Effector memory CD4-positive, alpha-beta T cell (primary cell): Measurements from ENCODE around the gene ARPC5L.
"Not testable (repeated sequence)": the region's sequence is repeated elsewhere in the genome, so short reads cannot be mapped to it uniquely, and the experiment has no call there.

Source experiments
- DNase-seq, 3 donors: peaks; one replicate each; pipeline ENCODE4 v3.0.0-alpha.2; 2020
- H3K27ac ChIP-seq: 2 replicates; pipeline ENCODE4 v1.7.0; 2013; ENCODE audit warnings: mild to moderate bottlenecking, low read length, moderate library complexity; ENCODE audit not compliant: insufficient read depth, poor library complexity, severe bottlenecking
- H3K27me3 ChIP-seq: replicated peaks from 2 replicates; pipeline ENCODE4 v1.7.0; 2013; ENCODE audit warnings: mild to moderate bottlenecking, low read length; ENCODE audit not compliant: insufficient read depth, control insufficient read depth, poor library complexity, severe bottlenecking
- H3K36me3 ChIP-seq: 2 replicates; pipeline ENCODE4 v1.7.0; 2013; ENCODE audit warnings: mild to moderate bottlenecking, low read length, moderate library complexity; ENCODE audit not compliant: control insufficient read depth, insufficient read depth
- H3K4me1 ChIP-seq: 2 replicates; pipeline ENCODE4 v1.7.0; 2013; ENCODE audit warnings: low read length, mild to moderate bottlenecking; ENCODE audit not compliant: control insufficient read depth, insufficient read depth, poor library complexity, severe bottlenecking
- H3K4me3 ChIP-seq: 2 replicates; pipeline ENCODE4 v1.7.0; 2013; ENCODE audit warnings: low read length, low read depth, mild to moderate bottlenecking; ENCODE audit not compliant: insufficient read depth, poor library complexity, severe bottlenecking
- H3K9me3 ChIP-seq: 2 replicates; pipeline ENCODE4 v1.7.0; 2013; ENCODE audit warnings: mild to moderate bottlenecking, low read length, moderate library complexity; ENCODE audit not compliant: control insufficient read depth

Gene ARPC5L

DNA sequence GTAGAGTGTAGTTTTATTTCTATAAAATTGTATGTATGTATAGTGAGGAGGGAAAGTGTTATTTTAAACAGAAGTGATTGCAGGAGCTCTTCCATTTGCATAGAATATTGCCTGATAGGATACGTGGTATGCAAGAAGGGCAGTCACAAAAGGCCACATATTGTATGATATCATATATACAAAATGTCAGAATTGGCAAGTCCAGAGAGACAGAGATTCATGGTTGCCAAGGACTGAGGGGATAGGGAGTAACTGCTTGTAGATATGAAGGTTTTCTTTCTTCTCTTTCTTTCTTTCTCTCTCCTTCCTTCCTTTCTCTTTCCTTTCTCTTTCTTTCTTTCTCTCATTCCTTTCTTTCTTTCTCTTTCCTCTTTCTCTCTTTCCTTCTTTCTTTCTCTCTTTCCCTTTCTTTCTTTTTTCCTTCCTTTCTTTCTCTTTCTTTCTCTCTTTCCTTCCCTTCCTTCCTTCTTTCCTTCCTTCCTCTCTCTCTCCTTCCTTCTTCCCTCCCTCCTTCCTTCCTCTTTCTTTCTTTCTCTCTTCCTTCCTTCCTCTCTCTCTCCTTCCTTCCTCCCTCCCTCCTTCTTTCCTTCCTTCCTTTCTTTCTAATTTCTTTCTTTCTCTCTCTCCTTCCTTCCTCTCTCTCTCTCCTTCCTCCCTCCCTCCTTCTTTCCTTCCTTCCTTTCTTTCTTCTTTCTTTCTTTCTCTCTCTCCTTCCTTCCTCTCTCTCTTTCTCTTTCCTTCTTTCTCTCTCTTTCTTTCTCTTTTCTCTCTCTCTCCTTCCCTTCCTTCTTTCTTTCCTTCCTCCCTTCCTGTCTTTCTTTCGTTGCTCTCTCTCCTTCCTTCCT, 33.2 kb upstream of the ARPC5L start:
- Histone ChIP-seq H3K4me3 (no peak overlapping the region), H3K36me3 (no peaks in the 10 kb centered on the region), H3K27ac (no peak overlapping the region), H3K27me3 (no peaks in the 10 kb centered on the region), H3K4me1 (no peaks in the 10 kb centered on the region), H3K9me3 (no peaks in the 10 kb centered on the region)
- DNase-seq, result no peak

DNA sequence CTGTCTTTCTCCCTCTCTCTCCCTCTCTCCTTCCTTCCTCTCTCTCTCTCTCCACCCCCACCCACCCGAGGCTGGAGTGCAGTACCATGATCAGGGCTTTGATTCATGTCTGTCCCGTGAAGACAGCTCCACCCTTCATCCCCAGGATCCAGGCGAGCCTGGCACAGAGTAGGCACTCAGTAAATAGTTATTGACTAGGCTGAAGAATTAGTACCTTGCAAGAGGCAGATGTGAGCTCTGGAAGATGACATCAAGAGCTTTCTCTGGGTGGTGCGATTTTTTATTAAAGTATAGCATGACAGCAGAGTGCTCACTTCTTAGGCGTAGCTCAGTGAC, 32.6 kb upstream of the ARPC5L start:
- Histone ChIP-seq H3K27me3 (no peaks in the 10 kb centered on the region), H3K36me3 (no peaks in the 10 kb centered on the region)
- no peak for DNase-seq

DNA sequence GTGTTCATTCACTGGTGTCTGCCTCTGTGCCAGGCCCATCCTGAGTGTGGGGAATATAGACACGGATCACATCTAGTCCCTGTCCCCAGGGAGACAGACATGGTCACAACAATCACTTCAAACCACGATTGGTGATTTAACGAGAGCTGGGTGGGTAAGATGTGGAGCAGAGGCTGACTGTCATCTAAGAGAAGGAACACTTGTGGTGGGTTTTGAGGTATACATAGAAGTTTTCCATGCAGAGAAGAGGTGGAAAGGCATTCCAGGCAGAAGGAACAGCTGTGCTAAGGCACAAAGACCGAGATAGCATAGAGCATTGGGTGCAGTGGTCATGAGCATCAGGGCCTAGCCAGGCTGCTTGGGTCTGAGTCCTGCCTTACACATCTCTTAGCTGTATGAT, 31.3 kb upstream of the ARPC5L start:
- Histone ChIP-seq H3K36me3 (no peaks in the 10 kb centered on the region), H3K27me3 (no peaks in the 10 kb centered on the region), H3K4me3 (no peak overlapping the region), H3K27ac (no peak overlapping the region), H3K4me1 (no peaks in the 10 kb centered on the region), H3K9me3 (no peaks in the 10 kb centered on the region)
- DNase-seq, result no peak

More for the DNA sequence above, 32.6 kb upstream of the ARPC5L start:
- no peak overlapping the region for H3K27ac ChIP-seq
- H3K4me1 ChIP-seq, result no peaks in the 10 kb centered on the region
- no peaks in the 10 kb centered on the region for H3K9me3 ChIP-seq
- no peak overlapping the region for H3K4me3 ChIP-seq

DNA sequence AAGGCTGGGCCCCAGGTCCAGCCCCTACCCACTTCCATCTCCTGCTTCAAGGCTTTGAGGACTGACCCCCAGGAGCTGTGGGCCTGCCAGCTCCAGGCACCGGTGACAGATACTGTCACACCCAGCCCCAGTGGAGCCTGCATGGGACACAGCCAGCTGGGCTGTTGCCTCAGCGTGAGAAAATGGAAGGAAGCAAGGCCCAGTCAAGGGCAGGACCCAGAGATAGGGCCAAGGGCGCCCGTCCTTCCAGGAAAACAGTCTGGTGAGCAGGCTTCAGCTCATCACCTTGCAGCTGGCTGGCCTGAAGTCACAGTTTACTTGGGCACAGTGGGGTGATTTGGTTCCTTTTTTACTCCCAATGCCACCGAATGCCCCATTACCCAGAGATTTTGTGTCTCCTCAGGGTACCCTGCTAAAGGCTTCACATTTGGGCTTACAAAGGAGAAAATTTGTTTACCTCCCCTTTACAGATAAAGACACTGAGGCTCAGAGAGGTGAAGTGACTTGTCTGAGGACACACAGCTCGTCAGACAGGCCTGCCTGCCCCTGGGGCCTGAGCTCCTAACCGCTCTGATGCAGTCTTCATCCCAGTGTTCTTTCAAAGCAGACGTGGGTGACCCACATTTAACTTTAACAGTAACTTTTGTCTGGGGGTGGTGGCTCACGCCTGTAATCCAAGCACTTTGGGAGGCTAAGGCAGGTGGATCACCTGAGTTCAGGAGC, 30.1 kb upstream of the ARPC5L start:
- H3K9me3 ChIP-seq, result no peaks in the 10 kb centered on the region
- H3K27ac ChIP-seq, result no peak overlapping the region
- no peaks in the 10 kb centered on the region for H3K36me3 ChIP-seq
- no peaks in the 10 kb centered on the region for H3K27me3 ChIP-seq
- DNase-seq, result no peak
- H3K4me1 ChIP-seq, result no peaks in the 10 kb centered on the region
- no peak overlapping the region for H3K4me3 ChIP-seq

DNA sequence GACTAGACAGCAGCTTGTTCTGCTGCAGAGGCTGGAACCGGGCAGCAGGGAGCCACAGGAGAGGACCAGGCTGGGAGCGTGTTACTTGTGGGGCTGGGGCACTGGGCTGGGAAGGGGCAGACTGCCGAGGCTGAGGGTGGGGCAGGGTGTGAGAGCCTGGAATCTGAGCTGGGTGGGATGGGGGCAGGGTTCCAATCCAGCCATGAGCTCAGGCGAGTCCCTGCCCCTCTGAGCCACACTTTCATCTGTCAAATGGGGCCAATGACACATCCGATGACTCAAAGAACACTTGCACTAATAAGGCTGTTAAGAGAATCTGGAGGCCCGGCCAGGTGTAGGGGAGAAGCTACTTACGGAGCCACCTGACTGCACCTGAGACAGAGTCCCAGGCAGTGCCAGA, 27.3 kb upstream of the ARPC5L start:
- H3K27me3 ChIP-seq, result no peaks in the 10 kb centered on the region
- H3K4me3 ChIP-seq, result no peak overlapping the region
- H3K9me3 ChIP-seq, result no peaks in the 10 kb centered on the region
- no peaks in the 10 kb centered on the region for H3K36me3 ChIP-seq
- no peak for DNase-seq
- H3K27ac ChIP-seq, result no peak overlapping the region
- no peaks in the 10 kb centered on the region for H3K4me1 ChIP-seq

DNA sequence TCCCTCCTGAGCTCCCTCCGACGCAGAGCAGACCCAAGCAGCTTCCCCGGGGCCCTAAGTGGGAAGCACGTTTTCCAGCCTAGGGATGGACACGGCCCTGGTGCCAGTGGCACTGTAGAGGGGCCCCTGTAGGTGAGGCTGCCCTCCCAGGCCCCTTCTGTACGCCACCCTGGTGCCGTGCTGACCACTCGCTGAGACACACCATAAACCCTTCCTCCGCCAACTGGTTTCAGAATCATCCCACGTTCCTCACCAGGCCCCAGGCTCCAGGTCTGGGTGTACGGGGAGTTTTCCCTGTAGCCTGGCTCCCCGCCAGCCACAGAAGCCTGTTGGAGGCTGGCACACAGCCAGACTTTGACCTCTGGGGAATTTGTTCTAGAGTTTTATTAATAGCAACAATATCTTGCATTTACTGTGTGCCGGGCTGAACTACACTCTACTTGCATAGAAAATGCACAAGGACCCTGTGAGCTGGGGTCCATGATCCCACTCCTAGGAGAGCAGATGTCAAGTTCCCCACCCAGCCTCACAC, 26.8 kb upstream of the ARPC5L start:
- no peaks in the 10 kb centered on the region for H3K4me1 ChIP-seq
- no peak for DNase-seq
- H3K4me3 ChIP-seq, result no peak overlapping the region
- no peaks in the 10 kb centered on the region for H3K36me3 ChIP-seq
- no peaks in the 10 kb centered on the region for H3K9me3 ChIP-seq
- H3K27ac ChIP-seq, result no peak overlapping the region
- no peaks in the 10 kb centered on the region for H3K27me3 ChIP-seq

DNA sequence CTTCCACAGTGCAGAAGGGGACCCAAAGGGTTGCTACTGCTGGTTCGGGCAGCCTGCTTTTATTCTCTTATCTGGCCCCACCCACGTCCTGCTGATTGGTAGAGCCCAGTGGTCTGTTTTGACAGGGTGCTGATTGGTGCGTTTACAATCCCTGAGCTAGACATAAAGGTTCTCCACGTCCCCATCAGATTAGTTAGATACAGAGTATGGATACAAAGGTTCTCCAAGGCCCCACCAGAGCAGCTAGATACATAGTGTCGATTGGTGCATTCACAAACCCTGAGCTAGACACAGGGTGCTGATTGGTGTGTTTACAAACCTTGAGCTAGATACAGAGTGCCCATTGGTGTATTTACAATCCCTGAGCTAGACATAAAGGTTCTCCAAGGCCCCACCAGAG, 23.8 kb upstream of the ARPC5L start:
- H3K4me1 ChIP-seq, H3K27me3 ChIP-seq: not testable (repeated sequence)

DNA sequence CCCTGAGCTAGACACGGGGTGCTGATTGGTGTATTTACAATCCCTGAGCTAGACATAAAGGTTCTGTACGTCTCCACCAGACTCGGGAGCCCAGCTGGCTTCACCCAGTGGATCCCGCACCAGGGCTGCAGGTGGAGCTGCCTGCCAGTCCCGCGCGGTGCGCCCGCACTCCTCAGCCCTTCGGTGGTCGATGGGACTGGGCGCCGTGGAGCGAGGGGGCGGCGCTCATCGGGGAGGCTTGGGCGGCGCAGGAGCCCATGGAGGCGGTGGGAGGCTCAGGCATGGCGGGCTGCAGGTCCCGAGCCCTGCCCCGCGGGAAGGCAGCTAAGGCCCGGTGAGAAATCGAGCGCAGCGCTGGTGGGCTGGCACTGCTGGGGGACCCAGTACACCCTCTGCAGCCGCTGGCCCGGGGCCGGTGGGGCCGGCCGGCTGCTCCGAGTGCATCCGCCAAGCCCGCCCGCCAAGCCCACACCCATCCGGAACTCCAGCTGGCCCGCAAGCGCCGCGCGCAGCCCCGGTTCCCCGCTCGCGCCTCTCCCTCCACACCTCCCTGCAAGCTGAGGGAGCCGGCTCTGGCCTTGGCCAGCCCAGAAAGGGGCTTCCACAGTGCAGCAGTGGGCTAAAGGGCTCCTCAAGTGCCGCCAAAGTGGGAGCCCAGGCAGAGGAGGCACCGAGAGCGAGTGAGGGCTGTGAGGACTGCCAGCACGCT, 23.2 kb upstream of the ARPC5L start:
- H3K36me3 ChIP-seq, H3K27me3 ChIP-seq, H3K4me1 ChIP-seq, DNase-seq, H3K27ac ChIP-seq, H3K9me3 ChIP-seq, H3K4me3 ChIP-seq: not testable (repeated sequence)

More for the DNA sequence above, 23.8 kb upstream of the ARPC5L start:
- not testable (repeated sequence) for H3K9me3 ChIP-seq, DNase-seq, H3K4me3 ChIP-seq, H3K27ac ChIP-seq, H3K36me3 ChIP-seq

DNA sequence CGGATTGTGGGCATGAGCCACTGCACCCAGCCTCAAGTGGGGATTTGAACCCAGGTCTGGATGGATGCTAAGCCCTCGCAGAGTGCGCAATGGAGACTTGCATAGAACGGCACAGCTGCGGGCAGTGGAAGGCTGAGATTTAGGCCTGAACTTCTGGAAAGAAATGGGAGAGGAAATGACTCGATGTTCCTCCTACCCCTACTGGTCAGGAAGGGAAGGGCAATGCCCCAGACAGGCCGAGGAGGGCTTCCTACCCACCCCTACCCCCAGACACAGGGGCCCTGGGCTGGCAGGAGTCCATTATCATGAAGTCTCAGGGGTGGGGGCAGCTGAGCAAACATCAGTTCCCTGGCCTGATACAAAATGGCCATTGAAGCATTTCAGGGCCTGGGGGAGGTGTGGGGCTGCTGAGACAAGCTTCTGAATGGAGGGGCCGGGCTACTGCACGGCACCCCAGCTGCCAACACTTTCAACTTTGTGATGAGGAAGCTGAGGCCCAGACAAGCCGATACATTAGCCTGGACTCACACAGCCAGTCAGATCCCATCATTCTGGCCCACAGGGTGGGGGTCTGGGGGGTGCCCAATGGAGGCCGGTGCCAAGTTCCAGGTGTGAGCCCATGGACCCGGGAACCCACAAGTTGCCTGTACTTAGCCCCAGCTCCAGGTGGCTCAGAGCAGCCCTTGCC, 22.2 kb upstream of the ARPC5L start:
- Histone ChIP-seq H3K27ac (no peak overlapping the region), H3K27me3 (no peaks in the 10 kb centered on the region), H3K9me3 (no peaks in the 10 kb centered on the region), H3K4me3 (no peak overlapping the region), H3K4me1 (no peaks in the 10 kb centered on the region), H3K36me3 (no peaks in the 10 kb centered on the region)
- no peak for DNase-seq
